Esophagus (tissue), 2 donors: ENCODE results near the gene COL1A1. TPM values are rescaled to one million over a fixed set of nuclear protein-coding genes. Genes with fewer than 3 reads are reported as not detected.

Experiments
- H3K27ac ChIP-seq, 2 donors: one replicate each; pipeline ENCODE4 v1.5.1; 2013; ENCODE audit warnings: low read depth in 2 of 2, mild to moderate bottlenecking in 2 of 2, inconsistent platforms in 1 of 2, low read length in 1 of 2, moderate library complexity in 1 of 2
- H3K27me3 ChIP-seq, 2 donors: one replicate each; pipeline ENCODE4 v1.6.1; 2013; ENCODE audit warnings: low read length in 2 of 2, control low read depth in 1 of 2, mild to moderate bottlenecking in 1 of 2; ENCODE audit not compliant: insufficient read depth in 2 of 2, control insufficient read depth in 1 of 2
- H3K36me3 ChIP-seq, 2 donors: one replicate each; pipeline ENCODE4 v1.6.1; 2013; ENCODE audit warnings: low read length in 1 of 2; ENCODE audit not compliant: control insufficient read depth in 2 of 2, insufficient read depth in 2 of 2
- H3K4me1 ChIP-seq, 2 donors: one replicate each; pipeline ENCODE4 v1.6.1; 2013; ENCODE audit warnings: low read length in 1 of 2; ENCODE audit not compliant: control insufficient read depth in 2 of 2, insufficient read depth in 2 of 2
- H3K4me3 ChIP-seq, 2 donors: one replicate each; pipeline ENCODE4 v1.5.1; 2013; ENCODE audit warnings: low read length in 2 of 2, mild to moderate bottlenecking in 2 of 2, low read depth in 1 of 2, moderate library complexity in 1 of 2
- H3K9me3 ChIP-seq, 2 donors: one replicate each; pipeline ENCODE4 v1.6.1; 2013; ENCODE audit warnings: mild to moderate bottlenecking in 2 of 2, low read depth in 1 of 2, low read length in 1 of 2, moderate library complexity in 1 of 2; ENCODE audit not compliant: control insufficient read depth in 2 of 2, insufficient read depth in 1 of 2
- WGBS, 2 donors: extraction: QIAGEN DNeasy Blood & Tissue Kit; methylation state at CpG; one replicate each; pipeline ENCODE4 v1.1.7; 2013; 5-methylcytosine and 5-hydroxymethylcytosine counted together
- polyA plus RNA-seq, 2 donors: library from polyadenylated mRNA; stranded (reverse); fragments of 200-250 nt; gene quantifications; one replicate each; pipeline ENCODE4 v1.2.3, GENCODE V29; 2013
- donor health status: healthy with polysubstance abuse.
- donor health status: Bipolar disorder and iron deficiency.

COL1A1 gene
- polyA plus RNA-seq, 2 donors = 11.8 to 12.8 TPM

DNA sequence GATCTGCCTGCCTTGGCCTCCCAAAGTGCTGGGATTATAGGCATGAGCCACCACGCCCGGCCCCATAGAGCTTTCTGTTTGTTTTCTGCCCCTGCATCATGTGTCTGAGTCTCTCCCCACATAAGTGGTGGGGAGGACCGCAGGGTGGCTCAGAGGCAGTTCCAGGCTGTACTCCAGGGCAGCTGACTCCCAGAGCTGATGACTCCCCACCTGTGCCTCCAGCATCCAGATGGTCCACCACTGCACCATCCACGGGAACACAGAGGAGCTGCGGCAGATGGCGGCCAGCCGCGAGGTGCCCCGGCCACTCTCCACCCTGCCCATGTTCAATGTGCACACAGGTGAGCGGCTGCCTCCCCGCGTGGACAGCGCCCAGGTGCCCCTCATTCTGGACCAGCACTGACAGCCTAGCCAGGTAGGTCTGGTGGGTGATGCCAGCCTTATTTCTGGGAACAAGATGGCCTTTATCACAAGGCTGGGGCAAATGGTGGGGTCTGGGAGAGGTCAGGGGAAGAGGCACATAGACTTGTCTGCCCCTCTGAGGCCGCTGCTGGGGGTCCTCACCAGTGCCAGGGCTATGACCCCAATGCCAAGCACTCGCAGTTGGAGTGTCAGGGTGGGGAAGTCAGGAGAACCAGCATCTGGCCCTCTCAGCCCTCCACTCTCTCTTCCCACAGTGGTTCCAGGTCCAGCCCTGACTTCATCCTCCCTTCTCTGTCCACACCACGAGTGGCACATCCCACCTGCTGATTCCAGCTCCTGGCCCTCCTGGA, 26.2 kb downstream of the COL1A1 start:
- Histone ChIP-seq H3K27me3 (no peaks in the 10 kb centered on the region), H3K27ac (peak overlapping the region in 1 of 2 donors; percentile 40), H3K9me3 (no peaks in the 10 kb centered on the region), H3K36me3 (no peaks in the 10 kb centered on the region), H3K4me3 (no peak overlapping the region), H3K4me1 (peaks cover 4 to 13% of the 10 kb centered on the region in 2 donors)
- 77 to 87% methylated on average over 16 of the region's 16 CpGs for WGBS, 2 donors

DNA sequence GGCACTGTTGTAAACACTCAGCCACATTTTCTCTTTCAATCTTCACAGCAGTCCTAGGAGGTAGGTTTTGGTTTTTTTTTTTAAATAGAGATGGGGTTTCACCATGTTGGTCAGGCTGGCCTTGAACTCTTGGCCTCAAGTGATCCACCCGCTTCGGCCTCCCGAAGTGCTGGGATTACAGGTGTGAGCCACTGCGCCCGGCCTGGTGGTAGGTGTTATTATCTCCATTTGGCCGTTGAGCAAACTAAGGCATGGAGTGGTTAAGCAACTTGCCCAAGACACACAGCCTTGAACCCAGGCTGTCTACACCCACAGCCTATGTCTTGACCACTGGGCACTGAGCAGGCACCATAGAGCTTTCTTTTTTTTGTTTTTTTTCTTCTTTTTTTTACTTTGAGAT, 27.0 kb downstream of the COL1A1 start:
- Histone ChIP-seq H3K4me3 (no peak overlapping the region), H3K27ac (no peak overlapping the region), H3K4me1 (peaks cover 4 to 13% of the 10 kb centered on the region in 2 donors)

GRCh38 chr17:50173335-50173941, 28.0 kb downstream of the COL1A1 start:
- WGBS, 2 donors = 59 to 70% methylated on average over 10 of the region's 10 CpGs
- no peaks in the 10 kb centered on the region for H3K36me3 ChIP-seq
- no peaks in the 10 kb centered on the region for H3K9me3 ChIP-seq
- peaks cover 4 to 16% of the 10 kb centered on the region in 2 donors for H3K4me1 ChIP-seq
- H3K27me3 ChIP-seq = no peaks in the 10 kb centered on the region
- H3K4me3 ChIP-seq = no peak overlapping the region
- H3K27ac ChIP-seq = peak overlapping the region; percentile 63 to 68

More for the DNA sequence above, 27.0 kb downstream of the COL1A1 start:
- no peaks in the 10 kb centered on the region for H3K9me3 ChIP-seq
- 78 to 79% methylated on average over 6 of the region's 6 CpGs for WGBS, 2 donors
- no peaks in the 10 kb centered on the region for H3K27me3 ChIP-seq
- no peaks in the 10 kb centered on the region for H3K36me3 ChIP-seq

GRCh38 chr17:50172936-50173334, 28.5 kb downstream of the COL1A1 start:
- H3K27me3 ChIP-seq = no peaks in the 10 kb centered on the region
- WGBS, 2 donors = 64 to 69% methylated on average over 6 of the region's 6 CpGs
- H3K36me3 ChIP-seq = no peaks in the 10 kb centered on the region
- no peak overlapping the region for H3K4me3 ChIP-seq
- peaks cover 3 to 12% of the 10 kb centered on the region in 2 donors for H3K4me1 ChIP-seq
- H3K27ac ChIP-seq = peak overlapping the region; percentile 63 to 68
- H3K9me3 ChIP-seq = no peaks in the 10 kb centered on the region

GRCh38 chr17:50172130-50172529, 29.3 kb downstream of the COL1A1 start:
- no peaks in the 10 kb centered on the region for H3K27me3 ChIP-seq
- H3K4me3 ChIP-seq = no peak overlapping the region
- no peaks in the 10 kb centered on the region for H3K9me3 ChIP-seq
- no peak overlapping the region for H3K27ac ChIP-seq
- H3K4me1 ChIP-seq = peaks cover 0 to 5% of the 10 kb centered on the region in 2 donors
- WGBS, 2 donors = 90 to 94% methylated on average over 11 of the region's 11 CpGs
- H3K36me3 ChIP-seq = no peaks in the 10 kb centered on the region

- 89 to 93% methylated on average over 17 of the region's 17 CpGs for WGBS, 2 donors
- Histone ChIP-seq H3K27me3 (no peaks in the 10 kb centered on the region), H3K4me3 (no peak overlapping the region), H3K9me3 (no peaks in the 10 kb centered on the region), H3K4me1 (peaks cover 0 to 3% of the 10 kb centered on the region in 2 donors), H3K27ac (no peak overlapping the region), H3K36me3 (no peaks in the 10 kb centered on the region)
These were observed 29.9 kb downstream of the COL1A1 start for GRCh38 chr17:50171371-50172071.

GRCh38 chr17:50170662-50171370, 30.6 kb downstream of the COL1A1 start:
- Histone ChIP-seq H3K4me1 (peaks cover 0 to 3% of the 10 kb centered on the region in 2 donors), H3K27me3 (no peaks in the 10 kb centered on the region), H3K9me3 (no peaks in the 10 kb centered on the region), H3K4me3 (no peak overlapping the region), H3K36me3 (no peaks in the 10 kb centered on the region), H3K27ac (no peak overlapping the region)
- 81 to 86% methylated on average over 10 of the region's 10 CpGs for WGBS, 2 donors

GRCh38 chr17:50169881-50170459, 31.5 kb downstream of the COL1A1 start:
- WGBS, 2 donors = 90 to 93% methylated on average over 9 of the region's 9 CpGs
- peaks cover 3 to 5% of the 10 kb centered on the region in 2 donors for H3K4me1 ChIP-seq
- no peaks in the 10 kb centered on the region for H3K27me3 ChIP-seq
- no peaks in the 10 kb centered on the region for H3K36me3 ChIP-seq
- no peak overlapping the region for H3K4me3 ChIP-seq
- H3K9me3 ChIP-seq = no peaks in the 10 kb centered on the region
- no peak overlapping the region for H3K27ac ChIP-seq
